Right lung (tissue), 5 donors: ENCODE results near the gene PCDHA6. TPM values are rescaled to one million over a fixed set of nuclear protein-coding genes. Genes with fewer than 3 reads are reported as not detected.
"Not testable (repeated sequence)": the region's sequence is repeated elsewhere in the genome, so short reads cannot be mapped to it uniquely, and the experiment has no call there.

Experiments
- DNase-seq, 2 donors: peaks; one replicate each; pipeline ENCODE4 v3.0.0-alpha.2; 2013
- polyA plus RNA-seq, 5 donors: library from polyadenylated mRNA; unstranded; fragments of 120-200 nt; gene quantifications; one replicate each; pipeline versions ENCODE4 v1.2.1 to v1.2.3, GENCODE V29; 2013; ENCODE audit warnings: inconsistent platforms in 1 of 5, low replicate concordance in 1 of 5; ENCODE audit not compliant: insufficient read length in 5 of 5, insufficient read depth in 1 of 5

Gene PCDHA6
- polyA plus RNA-seq, 5 donors, result 0.21 to 0.37 (median 0.29) TPM

GRCh38 chr5:140821375-140822280, 6.1 kb upstream of the PCDHA6 start, which contains the start of gene PCDHA5:
Gene PCDHA5, plus strand, starts transcription at chr5:140821613.
- DNase-seq, result no peak

GRCh38 chr5:140822281-140822629, 5.5 kb upstream of the PCDHA6 start:
- no peak for DNase-seq

DNA sequence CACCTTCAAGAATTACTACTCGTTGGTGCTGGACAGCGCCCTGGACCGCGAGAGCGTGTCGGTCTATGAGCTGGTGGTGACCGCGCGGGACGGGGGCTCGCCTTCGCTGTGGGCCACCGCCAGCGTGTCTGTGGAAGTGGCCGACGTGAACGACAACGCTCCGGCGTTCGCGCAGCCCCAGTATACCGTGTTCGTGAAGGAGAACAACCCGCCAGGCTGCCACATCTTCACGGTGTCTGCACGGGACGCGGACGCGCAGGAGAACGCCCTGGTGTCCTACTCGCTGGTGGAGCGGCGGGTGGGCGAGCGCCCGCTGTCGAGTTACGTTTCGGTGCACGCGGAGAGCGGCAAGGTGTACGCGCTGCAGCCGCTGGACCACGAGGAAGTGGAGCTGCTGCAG, 4.8 kb upstream of the PCDHA6 start:
- not testable (repeated sequence) for DNase-seq

GRCh38 chr5:140823475-140823874, 4.3 kb upstream of the PCDHA6 start:
- DNase-seq, result no peak

DNA sequence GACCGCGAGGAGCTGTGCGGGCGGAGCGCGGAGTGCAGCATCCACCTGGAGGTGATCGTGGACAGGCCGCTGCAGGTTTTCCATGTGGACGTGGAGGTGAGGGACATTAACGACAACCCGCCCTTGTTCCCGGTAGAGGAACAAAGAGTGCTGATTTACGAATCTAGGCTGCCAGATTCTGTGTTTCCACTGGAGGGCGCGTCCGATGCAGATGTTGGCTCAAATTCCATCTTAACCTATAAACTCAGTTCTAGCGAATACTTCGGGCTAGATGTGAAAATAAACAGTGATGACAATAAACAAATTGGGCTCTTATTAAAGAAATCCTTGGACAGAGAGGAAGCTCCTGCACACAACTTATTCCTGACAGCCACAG, 590 bp downstream of the PCDHA6 start:
- no peak for DNase-seq

DNA sequence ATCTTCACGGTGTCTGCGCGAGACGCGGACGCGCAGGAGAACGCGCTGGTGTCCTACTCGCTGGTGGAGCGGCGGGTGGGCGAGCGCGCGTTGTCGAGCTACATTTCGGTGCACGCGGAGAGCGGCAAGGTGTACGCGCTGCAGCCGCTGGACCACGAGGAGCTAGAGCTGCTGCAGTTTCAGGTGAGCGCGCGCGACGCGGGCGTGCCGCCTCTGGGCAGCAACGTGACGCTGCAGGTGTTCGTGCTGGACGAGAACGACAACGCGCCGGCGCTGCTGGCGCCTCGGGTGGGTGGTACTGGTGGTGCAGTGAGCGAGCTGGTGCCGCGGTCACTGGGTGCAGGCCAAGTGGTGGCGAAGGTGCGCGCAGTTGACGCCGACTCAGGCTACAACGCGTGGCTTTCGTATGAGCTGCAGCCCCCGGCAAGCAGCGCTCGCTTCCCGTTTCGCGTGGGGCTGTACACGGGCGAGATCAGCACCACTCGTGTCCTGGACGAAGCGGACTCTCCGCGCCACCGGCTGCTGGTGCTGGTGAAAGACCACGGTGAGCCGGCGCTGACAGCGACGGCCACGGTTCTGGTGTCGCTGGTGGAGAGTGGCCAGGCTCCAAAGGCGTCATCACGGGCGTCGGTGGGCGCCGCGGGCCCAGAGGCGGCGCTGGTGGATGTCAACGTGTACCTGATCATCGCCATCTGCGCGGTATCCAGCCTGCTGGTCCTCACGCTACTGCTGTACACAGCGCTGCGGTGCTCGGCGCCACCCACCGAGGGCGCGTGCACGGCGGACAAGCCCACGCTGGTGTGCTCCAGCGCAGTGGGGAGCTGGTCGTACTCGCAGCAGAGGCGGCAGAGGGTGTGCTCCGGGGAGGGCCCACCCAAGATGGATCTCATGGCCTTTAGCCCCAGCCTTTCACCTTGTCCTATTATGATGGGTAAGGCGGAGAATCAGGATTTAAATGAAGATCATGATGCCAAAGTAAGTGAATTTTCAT, 2.0 kb downstream of the PCDHA6 start:
- not testable (repeated sequence) for DNase-seq

DNA sequence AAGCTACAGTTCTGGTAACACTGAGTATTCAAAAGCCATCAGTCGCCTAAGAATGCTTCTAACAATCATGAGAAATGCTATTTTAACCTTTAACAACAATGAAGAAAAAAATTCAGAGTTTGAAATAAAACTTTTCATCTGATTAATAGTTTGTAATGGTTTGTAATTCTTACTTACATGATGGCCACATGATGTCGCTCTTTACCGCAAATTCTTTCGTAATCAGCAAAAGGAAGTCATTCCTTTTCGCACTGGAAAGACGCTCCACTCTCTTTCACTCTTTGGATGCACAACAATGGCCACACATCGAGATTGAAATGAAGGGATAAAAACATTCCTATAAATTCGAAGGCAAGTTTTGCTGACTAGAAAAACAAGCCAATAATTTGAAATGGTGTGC, 6.2 kb downstream of the PCDHA6 start, which contains the start of gene PCDHA7:
Gene PCDHA7, plus strand, starts transcription at position 277 of the 400 bp plus-strand sequence. Its CDS starts 115 bp downstream, at position 392.
- no peak for DNase-seq

DNA sequence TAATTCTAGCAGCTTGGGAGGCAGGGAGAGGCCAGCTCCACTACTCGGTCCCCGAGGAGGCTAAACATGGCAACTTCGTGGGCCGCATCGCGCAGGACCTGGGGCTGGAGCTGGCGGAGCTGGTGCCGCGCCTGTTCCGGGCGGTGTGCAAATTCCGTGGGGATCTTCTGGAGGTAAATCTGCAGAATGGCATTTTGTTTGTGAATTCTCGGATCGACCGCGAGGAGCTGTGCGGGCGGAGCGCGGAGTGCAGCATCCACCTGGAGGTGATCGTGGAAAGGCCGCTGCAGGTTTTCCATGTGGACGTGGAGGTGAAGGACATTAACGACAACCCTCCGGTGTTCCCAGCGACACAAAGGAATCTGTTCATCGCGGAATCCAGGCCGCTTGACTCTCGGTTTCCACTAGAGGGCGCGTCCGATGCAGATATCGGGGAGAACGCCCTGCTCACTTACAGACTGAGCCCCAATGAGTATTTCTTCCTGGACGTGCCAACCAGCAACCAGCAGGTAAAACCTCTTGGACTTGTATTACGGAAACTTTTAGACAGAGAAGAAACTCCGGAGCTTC, 6.8 kb downstream of the PCDHA6 start:
- DNase-seq, result not testable (repeated sequence)

- no peak for DNase-seq
Measured at GRCh38 chr5:140835622-140836510, 8.1 kb downstream of the PCDHA6 start.

GRCh38 chr5:140840978-140841962, 13.5 kb downstream of the PCDHA6 start, which contains the start of gene PCDHA8:
Gene PCDHA8, plus strand, starts transcription at chr5:140841187. Its CDS starts 135 bp downstream, at chr5:140841322.
- DNase-seq, result no peak

- no peak for DNase-seq
Measured at GRCh38 chr5:140842798-140843733, 15.3 kb downstream of the PCDHA6 start.

DNA sequence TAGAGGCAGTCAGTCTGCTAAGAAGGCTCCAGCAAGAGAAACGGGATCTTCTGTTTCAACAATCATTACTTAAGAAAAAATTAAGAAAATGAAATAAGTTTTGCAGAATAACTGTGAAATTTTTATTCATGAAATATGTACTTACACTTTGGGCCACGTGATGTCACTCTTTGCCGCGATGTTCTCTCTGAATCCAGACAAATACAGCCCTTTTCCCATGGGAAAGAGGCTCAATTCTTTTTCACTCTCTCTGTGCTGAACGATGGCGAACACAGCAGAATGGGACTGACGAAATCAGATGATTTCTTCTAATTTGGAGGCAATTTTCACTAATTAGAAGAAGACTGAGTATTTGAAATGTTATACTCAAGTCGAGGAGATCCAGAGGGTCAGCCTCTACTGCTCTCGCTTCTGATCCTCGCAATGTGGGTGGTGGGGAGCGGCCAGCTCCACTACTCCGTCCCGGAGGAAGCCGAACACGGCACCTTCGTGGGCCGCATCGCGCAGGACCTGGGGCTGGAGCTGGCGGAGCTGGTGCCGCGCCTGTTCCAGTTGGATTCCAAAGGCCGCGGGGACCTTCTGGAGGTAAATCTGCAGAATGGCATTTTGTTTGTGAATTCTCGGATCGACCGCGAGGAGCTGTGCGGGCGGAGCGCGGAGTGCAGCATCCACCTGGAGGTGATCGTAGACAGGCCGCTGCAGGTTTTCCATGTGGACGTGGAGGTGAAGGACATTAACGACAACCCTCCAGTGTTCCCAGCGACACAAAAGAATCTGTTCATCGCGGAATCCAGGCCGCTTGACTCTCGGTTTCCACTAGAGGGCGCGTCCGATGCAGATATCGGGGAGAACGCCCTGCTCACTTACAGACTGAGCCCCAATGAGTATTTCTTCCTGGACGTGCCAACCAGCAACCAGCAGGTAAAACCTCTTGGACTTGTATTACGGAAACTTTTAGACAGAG, 20.7 kb downstream of the PCDHA6 start, which contains the start of gene PCDHA9:
Gene PCDHA9, plus strand, starts transcription at position 244 of the 964 bp plus-strand sequence. Its CDS starts 114 bp downstream, at position 358.
- DNase-seq, result not testable (repeated sequence)

GRCh38 chr5:140849831-140850634, 22.3 kb downstream of the PCDHA6 start:
- DNase-seq, result not testable (repeated sequence)

GRCh38 chr5:140855772-140856674, 28.3 kb downstream of the PCDHA6 start, which contains the start of gene PCDHA10:
Gene PCDHA10, plus strand, starts transcription at chr5:140855897. Its CDS starts 152 bp downstream, at chr5:140856049.
- DNase-seq, result peak in 1 of 2 donors; percentile 1
